ENCODE results near the gene GPR6.
A peak's percentile ranks its signal among the peaks of the same experiment; 100 is the strongest.

The GPR6 gene

GRCh38 chr6:109978174-109979032 is at the start of gene GPR6:
GPR6 (plus strand) TSS chr6:109978311; CDS start chr6:109979113, 802 bp downstream.
- peak; percentile 38 for DNase-seq
- in situ Hi-C loops (cut with HindIII; ENCODE audit: low pct_ligation_motif_present, low pct_unique_long_range_greater_than_20kb, low sequenced_read_pairs), result no loop called here

- DNase-seq, result no peak
- in situ Hi-C loops (cut with HindIII; ENCODE audit: low pct_ligation_motif_present, low pct_unique_long_range_greater_than_20kb, low sequenced_read_pairs), result no loop called here
Observed at GRCh38 chr6:109934293-109934692, 43.8 kb upstream of the GPR6 start.

- no peak for DNase-seq
- in situ Hi-C loops (cut with HindIII; ENCODE audit: low pct_ligation_motif_present, low pct_unique_long_range_greater_than_20kb, low sequenced_read_pairs), result no loop called here
Observed at GRCh38 chr6:109939654-109940053, 38.5 kb upstream of the GPR6 start.

- no peak for DNase-seq
- in situ Hi-C loops (cut with HindIII; ENCODE audit: low pct_ligation_motif_present, low pct_unique_long_range_greater_than_20kb, low sequenced_read_pairs), result no loop called here
Observed at GRCh38 chr6:109944448-109944847, 33.7 kb upstream of the GPR6 start.

- DNase-seq, result no peak
- in situ Hi-C loops (cut with HindIII; ENCODE audit: low pct_ligation_motif_present, low pct_unique_long_range_greater_than_20kb, low sequenced_read_pairs), result no loop called here
Observed at GRCh38 chr6:109945091-109945490, 33.0 kb upstream of the GPR6 start.

- no peak for DNase-seq
- in situ Hi-C loops (cut with HindIII; ENCODE audit: low pct_ligation_motif_present, low pct_unique_long_range_greater_than_20kb, low sequenced_read_pairs), result no loop called here
Observed at GRCh38 chr6:109946979-109947378, 31.1 kb upstream of the GPR6 start.

- in situ Hi-C loops (cut with HindIII; ENCODE audit: low pct_ligation_motif_present, low pct_unique_long_range_greater_than_20kb, low sequenced_read_pairs), result no loop called here
- no peak for DNase-seq
Observed at GRCh38 chr6:109949281-109950065, 28.6 kb upstream of the GPR6 start.

- in situ Hi-C loops (cut with HindIII; ENCODE audit: low pct_ligation_motif_present, low pct_unique_long_range_greater_than_20kb, low sequenced_read_pairs), result no loop called here
- DNase-seq, result no peak
Observed at GRCh38 chr6:109955491-109955890, 22.6 kb upstream of the GPR6 start.

GRCh38 chr6:109958626-109959025 is 19.5 kb upstream of the GPR6 start:
- in situ Hi-C loops (cut with HindIII; ENCODE audit: low pct_ligation_motif_present, low pct_unique_long_range_greater_than_20kb, low sequenced_read_pairs), result no loop called here
- no peak for DNase-seq

- in situ Hi-C loops (cut with HindIII; ENCODE audit: low pct_ligation_motif_present, low pct_unique_long_range_greater_than_20kb, low sequenced_read_pairs), result no loop called here
- no peak for DNase-seq
Observed at GRCh38 chr6:109961611-109962041, 16.5 kb upstream of the GPR6 start.

GRCh38 chr6:109962271-109962670 is 15.8 kb upstream of the GPR6 start:
- in situ Hi-C loops (cut with HindIII; ENCODE audit: low pct_ligation_motif_present, low pct_unique_long_range_greater_than_20kb, low sequenced_read_pairs), result no loop called here
- no peak for DNase-seq

GRCh38 chr6:109963598-109964170 is 14.4 kb upstream of the GPR6 start:
- no peak for DNase-seq
- in situ Hi-C loops (cut with HindIII; ENCODE audit: low pct_ligation_motif_present, low pct_unique_long_range_greater_than_20kb, low sequenced_read_pairs), result no loop called here

GRCh38 chr6:109964949-109965348 is 13.2 kb upstream of the GPR6 start:
- DNase-seq, result no peak
- in situ Hi-C loops (cut with HindIII; ENCODE audit: low pct_ligation_motif_present, low pct_unique_long_range_greater_than_20kb, low sequenced_read_pairs), result no loop called here

- in situ Hi-C loops (cut with HindIII; ENCODE audit: low pct_ligation_motif_present, low pct_unique_long_range_greater_than_20kb, low sequenced_read_pairs), result no loop called here
- DNase-seq, result no peak
Observed at GRCh38 chr6:109966299-109966698, 11.8 kb upstream of the GPR6 start.

GRCh38 chr6:109977791-109978173 is 329 bp upstream of the GPR6 start:
- no peak for DNase-seq
- in situ Hi-C loops (cut with HindIII; ENCODE audit: low pct_ligation_motif_present, low pct_unique_long_range_greater_than_20kb, low sequenced_read_pairs), result no loop called here

GRCh38 chr6:109979033-109979921 is 1.2 kb downstream of the GPR6 start:
- DNase-seq, result no peak

GRCh38 chr6:109984410-109984809 is 6.3 kb downstream of the GPR6 start:
- no peak for DNase-seq
- in situ Hi-C loops (cut with HindIII; ENCODE audit: low pct_ligation_motif_present, low pct_unique_long_range_greater_than_20kb, low sequenced_read_pairs), result no loop called here

More at GRCh38 chr6:109979033-109979921, 1.2 kb downstream of the GPR6 start:
- in situ Hi-C loops (cut with HindIII; ENCODE audit: low pct_ligation_motif_present, low pct_unique_long_range_greater_than_20kb, low sequenced_read_pairs), result no loop called here

GRCh38 chr6:109987196-109987595 is 9.1 kb downstream of the GPR6 start:
- no peak for DNase-seq
- in situ Hi-C loops (cut with HindIII; ENCODE audit: low pct_ligation_motif_present, low pct_unique_long_range_greater_than_20kb, low sequenced_read_pairs), result no loop called here
